GM21737 (cell line): ENCODE measurements around the gene PROP1.
A peak's percentile ranks its signal among the peaks of the same experiment; 100 is the strongest.
"Not testable (repeated sequence)": the region's sequence is repeated elsewhere in the genome, so short reads cannot be mapped to it uniquely, and the experiment has no call there.

Experiments used
- ATAC-seq: cut with Tn5 transposase; IDR thresholded peaks from one replicate; pipeline ENCODE4 v1.9.1; 2021; ENCODE audit warnings: mild to moderate bottlenecking, moderate library complexity; ENCODE audit not compliant: unreplicated experiment

PROP1 gene

GRCh38 chr5:177945601-177946283 is 50.3 kb downstream of the PROP1 start:
- not testable (repeated sequence) for ATAC-seq

GRCh38 chr5:177945145-177945544 is 50.9 kb downstream of the PROP1 start:
- not testable (repeated sequence) for ATAC-seq

GRCh38 chr5:177943805-177944736 is 52.0 kb downstream of the PROP1 start:
- peak; percentile 49 for ATAC-seq

GRCh38 chr5:177942896-177943295 is 53.1 kb downstream of the PROP1 start:
- not testable (repeated sequence) for ATAC-seq
